Activated CD8-positive, alpha-beta memory T cell treated with anti-CD3 and anti-CD28 coated beads for 24 hours (primary cell): Measurements from ENCODE around the gene KDF1.

Experiments
- DNase-seq: peaks from one replicate; pipeline ENCODE4 v3.0.0-alpha.2; 2020

The KDF1 gene, protein sequence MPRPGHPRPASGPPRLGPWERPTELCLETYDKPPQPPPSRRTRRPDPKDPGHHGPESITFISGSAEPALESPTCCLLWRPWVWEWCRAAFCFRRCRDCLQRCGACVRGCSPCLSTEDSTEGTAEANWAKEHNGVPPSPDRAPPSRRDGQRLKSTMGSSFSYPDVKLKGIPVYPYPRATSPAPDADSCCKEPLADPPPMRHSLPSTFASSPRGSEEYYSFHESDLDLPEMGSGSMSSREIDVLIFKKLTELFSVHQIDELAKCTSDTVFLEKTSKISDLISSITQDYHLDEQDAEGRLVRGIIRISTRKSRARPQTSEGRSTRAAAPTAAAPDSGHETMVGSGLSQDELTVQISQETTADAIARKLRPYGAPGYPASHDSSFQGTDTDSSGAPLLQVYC

DNA sequence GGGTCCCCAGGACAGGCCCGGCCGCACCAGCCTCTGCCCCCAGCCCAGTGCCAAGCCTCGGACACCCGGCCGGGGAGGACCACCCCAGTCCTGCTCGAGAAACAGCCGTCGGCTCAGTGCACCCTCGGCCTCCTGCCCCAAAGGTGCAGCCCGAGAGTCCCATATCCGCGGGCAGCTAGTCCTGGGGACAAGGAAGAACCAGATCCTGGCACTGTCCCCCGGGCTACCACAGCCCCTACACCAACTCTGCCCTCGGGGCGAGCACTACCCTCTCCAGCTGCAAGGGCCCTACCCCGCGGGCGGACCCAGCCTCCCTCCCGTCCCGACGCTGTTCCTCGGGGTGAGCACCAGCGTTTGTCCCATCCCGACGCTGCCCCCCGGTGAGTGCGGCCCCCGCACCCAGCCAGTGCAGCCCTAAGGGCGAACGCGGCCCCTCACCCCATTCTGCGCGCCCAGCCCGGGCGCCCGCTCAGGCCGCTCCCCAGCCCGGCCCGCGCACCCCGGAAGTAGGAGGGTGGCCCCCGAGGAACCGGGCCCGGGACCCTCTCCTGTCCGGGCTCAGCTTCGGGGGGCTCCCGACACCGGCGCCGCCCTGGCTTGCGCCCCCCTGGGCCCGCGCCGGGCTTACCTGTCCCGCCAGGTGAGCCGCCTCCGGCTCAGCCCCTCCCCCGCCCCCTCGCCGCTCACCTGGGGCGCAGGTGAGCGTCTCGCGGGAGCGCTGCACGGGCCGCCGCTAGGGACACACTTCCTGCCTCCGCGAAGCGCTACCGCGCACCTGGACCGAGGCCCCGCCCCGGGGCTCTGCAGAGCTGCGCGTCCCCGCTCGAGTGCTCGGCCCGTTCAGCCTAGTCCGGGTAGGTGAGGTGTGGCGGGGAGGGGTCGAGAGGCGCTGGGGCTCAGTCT lies at the start of gene KDF1:
Gene KDF1 (minus strand): TSS at position 747 of the 903 bp plus-strand sequence. CDS start 8,088 bp downstream, outside the sequence.
- peak; percentile 68 for DNase-seq

DNA sequence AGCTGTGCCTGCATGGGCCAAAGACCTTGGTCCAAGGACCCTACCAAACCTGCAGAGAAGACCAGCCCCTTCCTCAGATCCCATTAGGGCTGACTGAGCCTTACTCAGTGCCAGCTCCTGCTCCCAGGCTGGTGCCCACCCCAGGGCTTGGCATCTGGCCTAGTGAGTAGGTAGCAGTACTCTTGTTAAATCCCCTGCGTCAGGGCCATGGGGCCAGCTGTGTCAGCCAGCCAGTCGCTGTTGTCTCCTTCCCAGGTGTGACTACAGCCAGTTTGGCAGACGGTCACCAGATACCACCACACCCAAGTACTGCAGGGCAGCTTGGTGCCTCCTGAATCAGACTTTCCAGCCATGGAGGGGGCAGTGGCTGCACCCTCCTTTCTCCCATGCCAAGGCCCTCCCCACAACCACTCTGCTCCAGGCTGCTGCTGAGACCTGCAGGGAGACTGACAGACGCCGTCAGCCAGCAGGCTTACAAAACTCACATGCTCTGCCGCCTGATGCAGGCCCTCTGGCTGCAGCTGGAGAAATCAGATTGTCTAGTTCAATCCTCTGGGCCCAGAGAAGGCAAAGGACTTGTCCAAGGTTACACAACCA lies 49.4 kb upstream of the KDF1 start:
- no peak for DNase-seq

DNA sequence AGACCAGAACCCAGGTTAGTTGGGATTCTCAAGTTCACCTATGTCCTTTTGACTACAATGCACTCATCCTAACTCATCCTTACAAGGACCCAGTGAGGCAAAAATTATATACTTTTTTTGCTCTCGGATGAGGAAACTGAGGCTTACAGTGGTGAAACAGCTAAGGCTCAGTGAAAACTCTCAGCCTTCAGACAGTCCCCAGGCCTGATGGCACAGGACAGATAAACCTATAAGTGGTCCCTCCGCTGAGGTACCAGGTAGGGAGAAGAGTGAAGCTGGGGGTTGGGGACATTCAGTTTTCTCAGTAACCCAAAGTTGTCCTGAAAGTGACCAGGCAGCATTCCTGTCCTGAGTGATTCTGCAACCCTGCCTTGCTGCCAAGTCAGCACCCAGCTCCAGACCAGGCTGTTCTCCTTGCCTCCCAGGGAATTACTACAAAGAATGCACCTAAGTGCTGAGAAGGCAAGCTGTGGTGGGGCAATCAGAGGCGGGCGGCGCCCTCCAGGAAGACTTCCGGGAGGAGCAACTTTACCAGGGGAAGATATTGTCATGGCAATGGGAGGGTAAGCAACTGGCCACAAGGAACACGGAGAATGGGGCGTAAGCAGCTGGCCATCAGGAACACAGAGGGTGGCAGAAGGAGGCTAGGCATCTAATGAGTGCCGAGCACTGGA lies 47.8 kb upstream of the KDF1 start:
- no peak for DNase-seq

DNA sequence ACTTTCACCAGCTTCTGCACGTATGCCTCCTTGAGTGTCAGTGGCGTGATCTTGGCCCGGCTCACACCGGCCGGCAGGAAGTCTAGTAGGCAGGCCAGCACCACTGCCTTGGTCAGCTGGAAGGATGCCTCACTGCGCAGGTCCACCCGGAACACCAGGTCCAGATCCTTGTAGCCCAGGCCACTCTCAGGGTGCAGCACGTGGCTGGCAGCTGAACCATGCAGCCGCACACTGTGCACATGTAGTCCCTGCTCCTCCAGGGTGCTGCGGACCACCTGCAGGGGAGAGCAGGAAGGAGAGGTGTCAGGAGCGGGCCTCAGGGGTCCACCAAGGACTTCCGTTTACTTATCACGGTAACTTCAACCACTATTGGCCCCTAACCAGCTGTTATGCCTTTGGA lies 46.4 kb upstream of the KDF1 start:
- DNase-seq, result no peak

DNA sequence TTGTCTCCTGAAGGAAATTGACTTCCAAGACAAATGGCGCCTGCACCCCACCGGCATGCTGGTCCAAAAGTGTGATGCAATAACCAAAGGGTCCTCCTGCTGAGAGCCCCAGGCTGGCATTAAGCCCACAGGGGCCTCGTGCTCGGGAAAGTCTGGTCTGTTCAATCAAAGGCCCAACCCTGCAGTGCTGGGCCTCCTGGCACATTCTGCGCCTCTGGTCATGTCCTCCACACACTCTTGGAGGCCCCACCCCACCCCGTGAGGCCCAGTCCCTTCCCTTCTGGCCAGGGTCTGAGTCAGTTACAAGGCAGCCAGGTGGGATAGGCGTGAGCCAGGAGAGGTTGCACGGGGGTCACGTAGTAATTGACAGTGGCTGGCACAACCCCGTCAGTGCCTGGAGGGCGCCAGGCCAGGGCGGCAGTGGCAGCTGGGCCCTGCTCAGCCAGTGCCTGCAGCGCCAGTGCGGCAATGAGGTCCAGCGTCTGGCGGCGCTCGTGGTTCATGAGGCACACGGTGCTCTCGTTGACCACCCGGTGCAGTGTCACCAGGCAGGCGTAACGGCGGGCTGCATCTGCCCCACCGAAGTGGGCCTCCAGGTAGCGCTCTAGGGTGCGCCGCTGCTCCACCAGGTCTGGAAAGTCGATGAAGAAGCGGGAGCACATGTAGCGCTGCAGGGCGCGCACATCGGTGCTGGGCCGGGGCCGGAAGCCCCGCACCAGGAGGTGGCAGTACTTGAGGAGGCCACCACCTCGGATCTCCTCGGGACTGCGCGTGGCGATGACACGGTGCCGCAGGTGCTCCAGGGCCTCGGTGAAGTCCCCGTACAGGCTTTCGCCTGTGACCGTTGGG lies 45.6 kb upstream of the KDF1 start:
- no peak for DNase-seq

DNA sequence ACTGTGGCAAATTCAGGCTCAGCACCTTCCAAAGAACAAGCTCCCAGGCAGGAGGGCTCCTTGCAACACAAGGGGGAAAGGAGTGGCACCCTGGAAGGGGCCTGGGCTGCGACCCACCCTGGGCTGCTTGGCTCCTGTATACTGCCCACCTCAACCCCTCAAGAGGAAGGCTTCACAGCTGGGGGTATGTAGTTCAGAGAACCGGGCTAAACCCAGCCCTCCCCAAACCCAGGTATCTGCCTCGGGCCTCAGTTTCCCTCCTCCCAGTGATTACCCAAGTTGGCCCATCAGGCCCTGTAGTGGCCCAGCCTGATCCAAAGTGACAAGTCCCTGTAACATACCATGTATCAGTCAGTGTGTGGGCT lies 44.9 kb upstream of the KDF1 start:
- no peak for DNase-seq

DNA sequence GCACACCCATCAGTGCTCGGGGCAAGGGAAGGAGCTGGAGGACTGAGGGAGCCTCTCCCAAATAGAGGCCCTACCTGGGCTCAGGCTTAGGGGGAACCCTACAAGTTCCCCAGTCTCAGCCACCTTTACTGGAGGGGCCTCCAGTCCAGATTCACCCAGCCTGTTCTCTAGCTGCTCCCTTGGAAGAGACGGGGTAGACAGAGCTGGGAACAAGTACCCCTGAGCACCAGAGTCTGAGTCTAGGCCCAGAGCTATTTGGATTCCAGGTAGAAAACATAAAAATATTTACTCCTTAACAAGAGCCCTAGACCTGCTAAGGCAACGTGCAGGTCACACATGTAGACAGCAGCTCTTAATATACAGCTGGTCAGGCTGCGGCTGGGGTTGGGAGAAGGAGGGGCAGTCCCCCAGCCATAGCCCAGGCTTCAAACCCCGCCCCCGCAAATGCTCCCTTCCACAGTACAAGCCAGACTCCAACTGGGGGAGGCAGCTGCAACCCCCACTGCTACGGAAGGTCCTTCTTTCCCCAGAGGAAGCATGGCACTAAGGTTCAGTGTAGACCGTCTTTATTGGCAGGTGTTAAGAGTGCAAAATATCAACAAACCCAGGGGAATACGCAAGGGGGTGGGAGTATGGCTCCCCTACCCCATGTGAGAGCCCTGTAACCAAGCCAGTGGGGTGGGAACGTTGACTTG lies 44.4 kb upstream of the KDF1 start:
- no peak for DNase-seq

DNA sequence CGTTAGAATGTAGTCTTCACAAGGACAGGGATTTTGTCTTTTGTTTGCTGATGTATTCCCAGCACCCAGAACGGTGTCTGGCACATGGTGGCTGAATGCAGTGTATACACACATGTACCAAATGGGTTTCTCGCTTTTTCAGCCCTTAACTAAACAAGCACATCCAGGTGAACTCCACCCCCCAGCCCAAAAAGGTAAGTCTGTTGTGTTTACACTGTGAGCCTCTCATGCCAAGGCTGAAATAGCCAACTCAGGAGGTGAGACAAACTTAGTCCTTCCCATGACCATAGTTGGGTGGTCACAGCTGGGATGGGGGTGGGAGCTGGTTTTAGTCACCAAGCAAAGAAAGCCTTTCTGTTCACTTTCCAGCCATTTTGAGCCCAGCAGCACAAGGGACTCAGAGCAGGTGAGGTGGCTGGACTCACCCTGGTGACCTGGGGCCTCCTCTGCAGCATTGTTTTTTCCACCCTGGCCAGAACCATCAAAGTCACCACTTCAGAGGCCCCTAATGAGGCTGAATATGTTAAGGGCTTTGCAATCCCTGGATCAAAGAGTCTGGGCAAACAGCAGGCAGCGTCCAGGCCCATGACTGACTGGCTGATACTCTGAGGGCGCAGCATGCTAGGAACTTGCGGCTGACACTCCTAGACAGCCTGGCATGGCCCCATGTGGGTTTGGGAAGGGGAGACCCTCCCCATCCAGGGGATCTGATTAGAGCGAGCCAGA lies 43.6 kb upstream of the KDF1 start:
- no peak for DNase-seq

DNA sequence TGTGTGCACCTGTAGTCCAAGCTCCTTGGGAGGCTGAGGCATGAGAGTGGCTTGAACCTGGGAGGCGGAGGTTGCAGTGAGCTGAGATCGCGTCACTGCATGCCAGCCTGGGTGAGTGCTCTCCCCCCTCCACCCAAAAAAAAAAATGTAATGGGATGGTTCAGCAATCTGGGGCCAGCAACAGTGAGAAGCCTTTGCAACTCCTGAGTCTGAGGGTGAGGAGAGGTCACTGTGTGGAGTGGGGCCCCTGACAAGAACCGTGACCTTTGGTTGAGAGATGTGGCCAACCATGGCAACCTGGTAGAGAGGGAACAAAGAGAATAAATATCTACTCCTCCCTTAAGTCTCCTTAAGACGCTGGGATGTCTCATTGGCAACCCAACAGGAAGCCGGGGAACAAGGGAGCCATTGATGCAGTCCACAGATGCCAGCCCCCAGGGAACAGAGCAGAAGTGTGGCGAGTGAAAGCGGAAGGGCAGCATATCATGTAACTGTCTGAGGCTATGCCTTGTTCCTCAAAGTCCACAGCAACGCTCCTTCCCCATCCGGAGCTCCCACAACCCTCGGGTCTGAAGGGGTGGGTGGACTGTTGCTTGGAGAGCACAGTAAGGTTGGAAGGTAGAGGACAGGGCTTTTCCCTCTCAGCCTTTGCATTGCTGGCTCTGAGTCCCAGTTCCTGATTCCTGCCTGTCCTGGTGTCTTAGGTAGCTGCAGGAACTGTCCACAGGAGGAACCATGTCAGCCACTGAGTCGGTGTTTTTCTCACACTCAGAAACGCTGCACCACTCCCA lies 41.5 kb upstream of the KDF1 start:
- DNase-seq, result no peak

DNA sequence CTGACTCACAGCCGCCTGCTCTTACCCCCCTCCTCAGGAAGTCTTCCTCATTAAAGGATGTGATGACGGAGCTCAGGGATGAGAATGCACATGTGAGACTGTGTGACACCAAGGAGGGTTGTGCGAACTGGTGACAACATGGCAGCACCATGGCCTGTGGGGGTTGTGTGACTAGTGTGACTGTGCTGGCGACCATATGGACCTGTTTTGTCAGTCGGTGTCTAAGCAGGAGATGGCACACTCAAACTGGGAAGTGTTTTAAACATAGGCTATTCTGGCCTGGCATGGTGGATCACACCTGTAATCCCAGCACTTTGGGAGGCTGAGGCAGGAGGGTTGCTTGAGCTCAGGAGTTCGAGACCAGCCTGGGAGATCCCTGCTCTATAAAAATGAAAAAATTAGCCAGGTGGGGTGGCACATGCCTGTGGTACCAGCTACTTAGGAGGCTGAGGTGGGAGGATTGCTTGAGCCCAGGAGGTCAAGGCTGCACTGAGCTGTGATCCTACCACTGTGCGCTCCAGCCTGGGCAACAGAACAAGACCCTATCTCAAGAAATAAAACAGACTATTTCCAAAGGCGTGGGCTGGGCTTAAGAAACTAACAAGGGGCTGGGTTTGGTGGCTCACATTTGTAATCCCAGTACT lies 40.7 kb upstream of the KDF1 start:
- DNase-seq, result no peak

DNA sequence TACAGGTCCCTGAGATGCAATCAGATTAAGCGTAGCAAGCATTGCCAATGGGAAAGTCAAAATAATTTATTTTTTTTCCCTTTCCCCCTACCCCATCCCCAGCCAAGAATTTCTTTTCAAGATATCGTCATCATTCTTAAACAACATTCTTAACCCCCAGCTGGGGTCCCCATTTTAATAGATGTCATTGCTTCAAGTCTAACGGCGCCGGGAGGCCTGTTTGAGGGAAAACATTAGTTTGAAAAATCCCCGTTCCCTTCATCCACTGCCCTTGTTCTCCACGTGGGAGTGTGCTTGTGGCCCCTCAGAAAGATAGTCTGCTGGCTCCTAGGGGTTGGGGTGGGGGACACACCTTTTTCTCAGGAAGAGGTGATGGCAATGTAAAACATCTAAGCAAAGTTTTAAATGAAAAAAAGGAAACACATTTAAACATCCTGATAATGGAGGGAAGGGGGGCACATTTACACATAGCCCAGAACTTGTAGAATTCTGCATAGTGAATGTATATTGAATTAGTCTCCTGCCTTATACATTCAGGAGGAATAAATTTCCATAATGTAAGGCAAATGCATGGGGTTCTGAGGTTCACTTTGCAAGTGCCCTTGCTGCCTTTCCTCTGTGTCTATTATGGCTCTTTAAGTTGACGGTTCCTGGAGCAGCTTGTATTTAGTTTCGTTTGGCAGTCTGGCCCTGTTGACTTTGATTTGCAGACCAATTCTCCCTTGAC lies 40.0 kb upstream of the KDF1 start:
- DNase-seq, result no peak

DNA sequence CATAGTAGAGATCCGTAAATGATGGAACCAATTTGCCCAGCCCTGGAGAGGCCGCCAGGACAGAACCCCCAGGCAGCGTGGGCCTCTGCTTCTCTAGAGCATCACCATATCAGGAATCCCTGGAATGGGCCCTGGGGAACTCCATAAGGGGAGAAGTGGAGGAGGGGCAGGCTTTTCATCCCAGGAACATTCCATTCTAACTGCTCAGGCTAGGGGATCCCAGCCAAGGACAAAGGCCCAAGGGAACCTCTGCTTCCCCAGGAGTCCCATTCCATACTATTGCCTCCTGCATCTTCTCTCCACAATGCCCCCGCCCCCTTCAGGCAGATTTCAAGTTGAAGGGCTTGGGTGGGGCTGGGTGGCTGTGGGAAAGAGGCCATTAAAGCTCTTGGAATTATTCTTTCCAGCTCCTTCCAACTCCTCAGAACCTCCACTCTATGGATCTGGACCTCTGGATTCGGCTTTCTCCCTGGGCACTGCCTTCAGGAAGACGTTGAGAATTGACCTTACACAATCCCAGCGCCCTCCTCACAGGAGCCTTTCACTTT lies 39.2 kb upstream of the KDF1 start:
- DNase-seq, result no peak

DNA sequence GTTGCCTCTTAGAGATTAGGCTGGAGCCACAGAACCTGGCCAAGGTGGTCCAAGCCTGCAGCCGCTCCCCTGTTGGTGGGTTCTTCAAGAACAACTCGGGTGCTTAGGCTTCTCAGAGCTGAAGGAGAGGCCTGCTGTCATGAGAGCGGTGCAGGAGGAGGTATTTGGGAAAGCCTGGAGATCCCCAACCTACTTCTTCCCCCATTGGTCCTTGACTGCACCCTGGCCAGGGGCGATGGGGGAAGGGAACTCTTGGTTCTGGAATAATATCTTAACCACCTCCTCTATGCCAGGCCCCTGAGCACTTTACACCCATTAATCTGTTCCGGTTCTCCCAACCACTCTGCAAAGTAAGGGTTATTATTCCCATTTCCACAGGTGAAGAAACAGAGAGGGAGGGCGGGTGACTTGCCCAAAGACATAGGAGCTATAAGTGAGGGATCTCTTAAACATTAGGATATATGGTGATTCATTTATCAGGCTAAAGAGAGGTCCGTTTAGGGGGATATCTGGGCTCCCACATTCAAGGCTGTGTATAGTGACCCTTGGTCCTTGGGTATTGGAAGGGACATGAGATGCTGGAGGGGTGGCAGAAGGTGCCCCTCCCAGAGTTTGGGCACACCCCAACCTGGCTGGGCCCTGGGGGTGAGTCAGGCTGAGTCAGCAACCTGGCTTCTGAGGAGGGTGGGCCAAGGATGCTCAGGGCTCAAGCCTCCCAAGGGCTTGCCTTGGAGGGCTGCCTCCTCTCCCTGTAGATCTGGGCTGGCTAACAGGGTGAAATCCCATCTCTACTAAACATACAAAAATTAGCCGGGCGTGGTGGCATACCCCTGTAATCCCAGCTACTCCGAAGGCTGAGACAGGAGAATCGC lies 38.4 kb upstream of the KDF1 start:
- no peak for DNase-seq

DNA sequence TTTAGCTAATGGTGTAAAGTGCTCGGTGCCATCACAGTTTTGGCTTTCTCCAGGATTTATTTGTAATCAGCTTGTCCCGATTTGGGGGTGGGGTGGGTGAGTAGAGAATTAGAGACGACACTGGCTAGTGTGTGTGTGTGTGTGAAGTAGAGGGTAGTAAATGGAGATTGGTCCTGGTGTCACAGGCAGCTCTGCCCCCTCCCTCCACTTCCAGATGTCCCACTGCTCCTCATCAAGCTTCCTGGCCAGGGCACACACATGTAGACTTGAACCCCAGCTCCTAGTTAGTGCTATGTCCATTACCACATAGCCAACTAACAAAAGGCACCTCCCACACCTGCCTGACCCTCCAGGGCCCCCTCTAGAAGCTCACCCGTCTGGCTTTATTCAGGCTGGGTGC lies 36.4 kb upstream of the KDF1 start:
- DNase-seq, result no peak

DNA sequence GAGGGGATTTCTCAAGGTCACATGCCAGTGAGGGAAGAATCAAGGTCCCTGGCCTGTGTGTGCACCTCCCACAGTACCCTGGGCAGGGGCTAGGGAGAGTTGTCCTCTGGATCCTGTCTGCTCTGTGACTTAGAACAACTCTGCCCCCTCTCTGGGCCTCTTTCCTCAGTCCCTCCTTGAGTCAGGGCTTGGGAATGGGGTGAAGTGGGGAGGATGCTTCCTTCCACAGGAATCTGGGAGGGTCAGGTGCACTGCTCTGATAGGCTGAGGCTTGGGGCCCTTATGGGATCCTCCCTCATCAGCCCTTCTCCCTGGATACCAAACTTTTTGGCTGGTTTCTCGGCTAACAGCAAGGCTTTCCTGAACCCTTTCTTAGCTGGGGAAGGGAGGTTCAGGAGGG lies 35.8 kb upstream of the KDF1 start:
- DNase-seq, result no peak

DNA sequence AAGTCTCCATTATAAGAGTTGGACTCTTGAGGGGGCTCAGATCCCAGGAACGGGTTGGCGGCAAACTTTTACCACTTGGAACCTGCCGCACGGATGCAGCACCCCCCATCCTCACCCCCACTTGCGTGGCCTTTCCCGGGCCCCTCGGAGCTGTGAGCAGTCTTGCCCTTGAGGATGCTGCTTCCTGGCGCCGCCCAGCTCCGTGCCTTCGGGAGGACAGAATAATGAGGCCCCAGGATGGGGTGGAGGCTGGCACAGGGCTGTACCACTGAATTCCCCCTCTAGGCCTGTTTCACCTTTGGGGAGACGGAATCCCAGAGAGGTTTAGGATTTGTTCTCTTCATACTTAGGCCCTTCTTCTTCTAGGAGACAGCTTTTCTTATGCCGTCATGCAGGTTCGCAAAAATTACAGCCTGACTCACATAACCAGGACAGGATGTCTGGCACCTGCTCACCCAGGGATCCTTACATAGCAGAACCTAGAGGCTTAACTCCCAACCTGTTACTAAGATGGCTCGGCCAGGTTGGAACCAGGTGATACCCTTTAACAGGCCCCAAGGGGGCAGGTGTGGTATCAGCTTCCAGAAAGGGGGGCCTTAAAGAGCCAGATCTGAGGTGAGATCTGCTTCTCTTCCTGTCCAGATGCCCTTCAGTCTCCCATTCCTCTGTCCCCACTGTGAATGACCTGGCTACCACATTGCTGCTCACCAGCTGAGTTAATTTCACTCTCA lies 34.7 kb upstream of the KDF1 start:
- DNase-seq, result no peak
